HCT116 (cell line): ENCODE results near the gene FAM163B. TPM values are rescaled to one million over a fixed set of nuclear protein-coding genes. Genes with fewer than 3 reads are reported as not detected.
A peak's percentile ranks its signal among the peaks of the same experiment; 100 is the strongest.

Experiments used
- ATAC-seq: fragments of 200-7000 bp; cut with Tn5 transposase; 2 replicates; pipeline ENCODE4 v1.9.1; 2020; ENCODE audit warnings: mild to moderate bottlenecking, moderate library complexity
- BruUV-seq: library from RNA; stranded (reverse); fragments of 400-500 nt; replicated peaks from 2 replicates; lab custom pipeline; 2021; lab: Mats Ljungman, UMichigan
- CTCF ChIA-PET: fragments of 300-600 bp; sonication (Branson Sonifier 250); formaldehyde crosslinking; loops from one replicate; lab custom pipeline; 2021; ENCODE audit warnings: antibody characterized with exemption; lab: Charles Lee
- POLR2A ChIA-PET: fragments of 300-600, 350-600 bp; sonication (Branson Sonifier 250); formaldehyde crosslinking; loops from one replicate; lab custom pipeline; 2021; ENCODE audit warnings: antibody characterized with exemption; lab: Charles Lee
- RAD21 ChIA-PET, 2 experiments: fragments of 300-600 bp; sonication (Branson Sonifier 250); formaldehyde crosslinking; loops; one replicate each; lab custom pipeline; 2023; ENCODE audit warnings: low total read pairs in 2 of 2; ENCODE audit not compliant: uncharacterized antibody in 2 of 2, unreplicated experiment in 2 of 2, low non-redundant PET in 1 of 2; lab: Charles Lee
- DNase-seq: peaks from one replicate; pipeline ENCODE4 v3.0.0-alpha.2; 2010; ENCODE audit warnings: low read depth, low spot score
- H2AFZ ChIP-seq: fragments of 200-600 bp; shearing (Covaris generic), sonication (generic); 2 replicates; pipeline ENCODE4 v1.6.1; 2017; ENCODE audit warnings: low read depth, mixed run types, mixed read lengths, antibody characterized with exemption, low read length; ENCODE audit not compliant: poor library complexity, severe bottlenecking
- H3K27ac ChIP-seq: 2 replicates; pipeline ENCODE4 v1.5.1; 2012; ENCODE audit warnings: low read depth, low read length
- H3K27me3 ChIP-seq: fragments of 200-600 bp; sonication (generic); 2 replicates; pipeline ENCODE4 v1.6.1; 2016; ENCODE audit warnings: mixed run types, low read length, mixed read lengths; ENCODE audit not compliant: insufficient read depth
- H3K36me3 ChIP-seq, 2 experiments: fragments of 200-500 bp in 1 of 2; fragments of 200-600 bp in 1 of 2; sonication (Bioruptor generic) in 1 of 2; sonication (generic) in 1 of 2; 2 replicates each; pipeline versions ENCODE4 v1.5.1 to v1.6.1; 2014 to 2016; ENCODE audit warnings: low read length in 2 of 2, inconsistent platforms in 1 of 2, mixed read lengths in 1 of 2, mixed run types in 1 of 2; ENCODE audit not compliant: insufficient read depth in 2 of 2, control insufficient read depth in 1 of 2
- H3K4me1 ChIP-seq, 2 experiments: fragments of 200-600 bp in 1 of 2; sonication (generic) in 1 of 2; 2 replicates each; pipeline versions ENCODE4 v1.5.1 to v1.6.1; 2012 to 2017; ENCODE audit warnings: low read length in 2 of 2, inconsistent platforms in 1 of 2, mild to moderate bottlenecking in 1 of 2, mixed read lengths in 1 of 2, mixed run types in 1 of 2, moderate library complexity in 1 of 2; ENCODE audit not compliant: insufficient read depth in 2 of 2, control insufficient read depth in 1 of 2
- H3K4me2 ChIP-seq: fragments of 200-600 bp; sonication (generic); 2 replicates; pipeline ENCODE4 v1.6.1; 2017; ENCODE audit warnings: mixed run types, low read length, mixed read lengths
- H3K4me3 ChIP-seq, 2 experiments: fragments of 200-600 bp in 1 of 2; sonication (generic) in 1 of 2; replicated peaks in 1 of 2; 2 replicates each; pipeline ENCODE4 v1.5.1; 2011 to 2016; ENCODE audit warnings: low read length in 2 of 2, control low read depth in 1 of 2, low read depth in 1 of 2, mild to moderate bottlenecking in 1 of 2, mixed read lengths in 1 of 2, mixed run types in 1 of 2
- H3K79me2 ChIP-seq: fragments of 200-600 bp; sonication (generic); 2 replicates; pipeline ENCODE4 v1.6.1; 2017; ENCODE audit warnings: mild to moderate bottlenecking, mixed run types, low read length, moderate library complexity, mixed read lengths; ENCODE audit not compliant: insufficient read depth
- H3K9ac ChIP-seq: fragments of 200-600 bp; sonication (generic); 2 replicates; pipeline ENCODE4 v1.6.1; 2016; ENCODE audit warnings: low read length, mixed read lengths
- H3K9me2 ChIP-seq: fragments of 200-600 bp; sonication (generic), shearing (Covaris generic); 2 replicates; pipeline ENCODE4 v1.6.1; 2017; ENCODE audit warnings: mixed run types, mild to moderate bottlenecking, moderate library complexity; ENCODE audit not compliant: insufficient read depth
- H3K9me3 ChIP-seq, 2 experiments: fragments of 200-500 bp in 1 of 2; fragments of 200-600 bp in 1 of 2; sonication (Bioruptor generic) in 1 of 2; sonication (generic) in 1 of 2; 2 replicates each; pipeline ENCODE4 v1.6.1; 2014 to 2017; ENCODE audit warnings: low read length in 2 of 2, mixed read lengths in 2 of 2, inconsistent platforms in 1 of 2, low read depth in 1 of 2, mild to moderate bottlenecking in 1 of 2, mixed run types in 1 of 2, moderate library complexity in 1 of 2; ENCODE audit not compliant: control insufficient read depth in 1 of 2, insufficient read depth in 1 of 2
- H4K20me1 ChIP-seq: fragments of 200-600 bp; sonication (generic), shearing (Covaris generic); 2 replicates; pipeline ENCODE4 v1.6.1; 2017; ENCODE audit warnings: mixed run types, mild to moderate bottlenecking, moderate library complexity; ENCODE audit not compliant: insufficient read depth
- EGR1 ChIP-seq: IDR thresholded peaks from 2 replicates; pipeline ENCODE4 v1.6.1; 2012; ENCODE audit warnings: low read depth
- EZH2 ChIP-seq: fragments of 200-600 bp; sonication (generic); IDR thresholded peaks from 2 replicates; pipeline ENCODE4 v1.6.1; 2017; ENCODE audit warnings: antibody characterized with exemption, mixed run types
- MAX ChIP-seq: IDR thresholded peaks from 2 replicates; pipeline ENCODE4 v1.6.1; 2012
- RAD21 ChIP-seq: IDR thresholded peaks from 2 replicates; pipeline ENCODE4 v1.6.1; 2012; ENCODE audit warnings: low read depth, mild to moderate bottlenecking
- REST ChIP-seq: IDR thresholded peaks from 2 replicates; pipeline ENCODE4 v1.6.1; 2012; ENCODE audit warnings: low read depth
- SIN3A ChIP-seq: IDR thresholded peaks from 2 replicates; pipeline ENCODE4 v1.6.1; 2012; ENCODE audit warnings: low read depth
- SP1 ChIP-seq: IDR thresholded peaks from 2 replicates; pipeline ENCODE4 v1.6.1; 2012; ENCODE audit warnings: low read depth
- SRF ChIP-seq: IDR thresholded peaks from 2 replicates; pipeline ENCODE4 v1.6.1; 2012; ENCODE audit warnings: low read depth
- ZBTB33 ChIP-seq: IDR thresholded peaks from 2 replicates; pipeline ENCODE4 v1.6.1; 2011; ENCODE audit warnings: mild to moderate bottlenecking, low read length, moderate library complexity; ENCODE audit not compliant: insufficient replicate concordance; ENCODE audit errors: extremely low read depth
- ZFX ChIP-seq: fragments of 450-650 bp; IDR thresholded peaks from 2 replicates; pipeline ENCODE4 v1.6.1; 2017
- intact Hi-C: fragments of 100-400 bp; cut with micrococcal nuclease; formaldehyde crosslinking; loops from 2 replicates; pipeline ENCODE4 v1.10.0; 2022
- total RNA-seq: library from RNA; stranded (reverse); gene quantifications from one replicate; pipeline ENCODE4 v1.2.1, GENCODE V29; 2021; ENCODE audit not compliant: unreplicated experiment
- TF ChIP-seq, protein P1 (sequence below): IDR thresholded peaks from 2 replicates; pipeline ENCODE4 v1.6.1; 2012
- TF ChIP-seq, protein P2 (sequence below), 3 experiments: fragments of 200-600 bp in 1 of 3; sonication (generic) in 1 of 3; IDR thresholded peaks in 2 of 3; conservative IDR thresholded peaks in 1 of 3; 2 replicates each; pipeline ENCODE4 v1.5.1; 2012 to 2017; ENCODE audit warnings: low read depth in 2 of 3, low read length in 2 of 3, antibody characterized with exemption in 1 of 3, borderline replicate concordance in 1 of 3, control low read depth in 1 of 3, mild to moderate bottlenecking in 1 of 3, mixed read lengths in 1 of 3, mixed run types in 1 of 3, moderate library complexity in 1 of 3; ENCODE audit not compliant: insufficient read depth in 1 of 3

Gene FAM163B
- total RNA-seq, 1 experiment from 2014 or later: not detected

DNA sequence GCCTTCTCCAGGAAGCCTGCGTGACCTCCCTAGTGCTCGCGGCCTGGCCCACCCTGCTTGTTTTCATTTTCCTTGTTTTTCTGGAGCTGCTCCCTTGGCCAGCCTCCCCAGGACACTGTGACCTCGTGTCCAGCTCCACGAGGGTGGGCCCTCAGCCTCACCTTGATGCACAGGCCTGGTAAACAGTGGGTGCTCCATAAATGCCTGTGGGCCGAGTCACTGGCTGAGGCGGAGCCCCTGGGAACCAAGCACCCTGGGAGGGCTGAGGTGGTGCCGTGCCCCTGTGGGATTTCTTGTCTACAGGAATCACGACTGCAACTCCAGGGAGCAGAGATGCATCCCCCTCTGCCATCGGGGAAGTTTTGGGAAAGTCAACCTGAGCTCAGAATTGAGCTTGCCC lies 17.2 kb downstream of the FAM163B start:
- intact Hi-C loops: no loop called here
- CTCF ChIA-PET: no interaction called here
- Histone ChIP-seq H3K36me3 (no peaks in the 10 kb centered on the region), H3K79me2 (no peaks in the 10 kb centered on the region), H3K9me2 (no peaks in the 10 kb centered on the region), H3K4me2 (peak overlapping the region; percentile 61), H3K4me3 (no peak overlapping the region), H3K9me3 (peaks cover 4 to 7% of the 10 kb centered on the region in 2 experiments; a peak in 2 of 4 replicates), H3K4me1 (peaks cover 3 to 18% of the 10 kb centered on the region in 2 experiments), H3K9ac (peak overlapping the region; percentile 15; the same call in 1 of the 2 replicates), H4K20me1 (no peaks in the 10 kb centered on the region), H2AFZ (no peak overlapping the region), H3K27me3 (no peaks in the 10 kb centered on the region), H3K27ac (no peak overlapping the region)
- POLR2A ChIA-PET: no interaction called here
- no peak for TF ChIP-seq SP1
- no peak for TF ChIP-seq EZH2
- TF ChIP-seq RAD21: no peak
- TF ChIP-seq SIN3A: no peak
- no peak for TF ChIP-seq REST
- TF ChIP-seq ZFX: no peak
- no peak for TF ChIP-seq MAX
- TF ChIP-seq, protein P1, sequence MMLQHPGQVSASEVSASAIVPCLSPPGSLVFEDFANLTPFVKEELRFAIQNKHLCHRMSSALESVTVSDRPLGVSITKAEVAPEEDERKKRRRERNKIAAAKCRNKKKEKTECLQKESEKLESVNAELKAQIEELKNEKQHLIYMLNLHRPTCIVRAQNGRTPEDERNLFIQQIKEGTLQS: no peak
- TF ChIP-seq, protein P2, sequence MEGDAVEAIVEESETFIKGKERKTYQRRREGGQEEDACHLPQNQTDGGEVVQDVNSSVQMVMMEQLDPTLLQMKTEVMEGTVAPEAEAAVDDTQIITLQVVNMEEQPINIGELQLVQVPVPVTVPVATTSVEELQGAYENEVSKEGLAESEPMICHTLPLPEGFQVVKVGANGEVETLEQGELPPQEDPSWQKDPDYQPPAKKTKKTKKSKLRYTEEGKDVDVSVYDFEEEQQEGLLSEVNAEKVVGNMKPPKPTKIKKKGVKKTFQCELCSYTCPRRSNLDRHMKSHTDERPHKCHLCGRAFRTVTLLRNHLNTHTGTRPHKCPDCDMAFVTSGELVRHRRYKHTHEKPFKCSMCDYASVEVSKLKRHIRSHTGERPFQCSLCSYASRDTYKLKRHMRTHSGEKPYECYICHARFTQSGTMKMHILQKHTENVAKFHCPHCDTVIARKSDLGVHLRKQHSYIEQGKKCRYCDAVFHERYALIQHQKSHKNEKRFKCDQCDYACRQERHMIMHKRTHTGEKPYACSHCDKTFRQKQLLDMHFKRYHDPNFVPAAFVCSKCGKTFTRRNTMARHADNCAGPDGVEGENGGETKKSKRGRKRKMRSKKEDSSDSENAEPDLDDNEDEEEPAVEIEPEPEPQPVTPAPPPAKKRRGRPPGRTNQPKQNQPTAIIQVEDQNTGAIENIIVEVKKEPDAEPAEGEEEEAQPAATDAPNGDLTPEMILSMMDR (IDR thresholded peaks at IDR 0.05 in 2 of 3, conservative IDR thresholded peaks at IDR 0.05 in 1 of 3; ENCODE audit: borderline replicate concordance in 1 of 3, insufficient read depth in 1 of 3, low read depth in 2 of 3, low read length in 2 of 3): no peak
- TF ChIP-seq ZBTB33: no peak
- TF ChIP-seq SRF: no peak
- TF ChIP-seq EGR1: no peak
- peak; percentile 52 for ATAC-seq
- RAD21 ChIA-PET: no interaction called here
- BruUV-seq: no TSS peak
- DNase-seq: no peak
